NCI-H128 (cell line): ENCODE data around the gene PRAC1.
"Not testable (repeated sequence)": the region's sequence is repeated elsewhere in the genome, so short reads cannot be mapped to it uniquely, and the experiment has no call there.

Experiments used
- DNase-seq: peaks from one replicate; lab custom pipeline; 2025; ENCODE audit not compliant: unreplicated experiment; lab: John Stamatoyannopoulos, UW

PRAC1 gene

DNA sequence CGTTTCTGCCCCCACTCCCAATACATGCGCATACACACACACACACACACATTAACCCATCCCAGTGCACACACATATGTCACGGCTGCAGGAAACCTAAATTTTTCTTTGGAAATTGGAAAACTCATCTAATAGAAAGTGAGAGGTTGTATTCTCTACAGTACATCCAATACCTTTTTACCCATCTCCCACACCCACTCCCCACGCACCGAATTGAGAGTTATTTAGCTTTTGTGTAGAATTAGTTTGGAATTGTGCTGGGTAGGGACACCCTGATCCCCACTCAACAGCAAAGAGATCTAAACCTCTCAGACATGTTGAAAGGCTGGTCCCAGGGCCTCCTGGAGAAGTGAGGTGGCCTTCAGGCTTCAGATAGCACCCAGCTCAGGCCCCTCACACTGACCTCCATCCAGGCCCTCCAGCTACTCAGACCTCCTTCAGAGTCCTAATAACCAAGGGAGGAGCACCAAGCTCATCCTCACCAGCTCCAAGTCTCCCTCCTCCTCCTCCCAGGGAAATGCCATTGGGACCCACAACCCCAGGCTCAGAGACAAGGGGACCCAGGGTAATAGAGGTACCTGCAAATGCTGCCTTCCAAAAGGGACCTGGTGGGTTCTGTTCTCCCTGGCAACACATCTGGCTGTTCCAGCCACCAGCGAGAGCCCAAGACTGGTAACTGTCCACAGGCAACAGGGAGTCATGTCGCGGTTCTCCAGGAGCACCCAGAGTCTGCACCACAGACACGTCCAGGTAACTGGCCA, 5.3 kb upstream of the PRAC1 start:
- DNase-seq = no peak

DNA sequence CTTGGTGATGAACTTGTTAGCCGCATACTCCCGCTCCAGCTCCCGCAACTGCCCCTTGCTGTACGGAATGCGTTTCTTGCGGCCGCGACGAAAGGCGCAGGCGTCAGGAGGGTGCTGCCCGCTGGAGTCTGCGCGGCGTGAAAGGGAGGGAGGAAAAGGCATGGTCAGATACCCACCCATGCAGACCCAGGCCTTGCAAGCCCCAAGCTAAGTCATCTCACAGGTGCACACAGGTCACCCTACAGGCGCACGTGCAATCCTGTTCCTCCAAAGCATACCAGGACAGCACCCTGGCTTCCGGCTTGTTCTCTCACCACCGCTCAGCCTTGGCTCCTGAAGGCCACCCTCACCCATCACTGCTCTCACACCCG, 4.6 kb upstream of the PRAC1 start:
- no peak for DNase-seq

DNA sequence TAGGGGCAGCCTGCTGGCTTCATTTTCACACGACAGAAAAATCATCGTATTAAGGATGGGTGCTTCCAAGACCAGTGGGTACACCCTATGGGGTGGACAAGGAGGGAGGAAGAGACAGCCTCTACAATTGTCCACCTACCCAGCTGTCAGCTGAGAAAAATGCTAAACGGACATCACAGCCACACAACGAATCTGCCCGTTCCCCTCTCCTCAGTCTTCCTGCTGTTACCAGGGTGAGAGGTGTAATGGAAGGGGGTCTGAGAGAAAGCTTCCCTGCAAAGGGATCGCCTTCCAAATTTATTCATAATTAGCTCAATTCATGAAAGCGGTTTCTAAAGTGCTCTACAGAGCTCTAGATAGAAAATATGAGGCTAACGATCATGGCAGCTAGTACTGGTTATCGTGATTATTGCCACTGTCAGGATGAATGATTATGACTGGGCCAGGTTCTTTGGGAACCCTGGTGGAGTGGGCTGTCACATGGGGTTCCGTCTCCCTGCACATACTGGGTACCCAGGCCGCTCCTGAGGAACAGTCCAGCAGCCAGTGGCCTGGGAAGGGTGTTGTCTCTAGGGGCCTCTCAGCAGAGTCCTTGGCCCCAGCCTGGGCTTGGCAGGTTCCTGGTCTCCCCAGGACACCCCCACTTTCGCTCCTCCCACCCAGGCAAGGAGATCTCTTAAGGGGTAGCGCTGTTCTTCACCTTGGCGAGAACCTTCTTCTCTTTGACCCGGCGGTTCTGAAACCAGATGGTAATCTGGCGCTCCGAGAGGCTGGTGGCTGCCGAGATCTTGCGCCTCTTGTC, 4.0 kb upstream of the PRAC1 start:
- DNase-seq = no peak

DNA sequence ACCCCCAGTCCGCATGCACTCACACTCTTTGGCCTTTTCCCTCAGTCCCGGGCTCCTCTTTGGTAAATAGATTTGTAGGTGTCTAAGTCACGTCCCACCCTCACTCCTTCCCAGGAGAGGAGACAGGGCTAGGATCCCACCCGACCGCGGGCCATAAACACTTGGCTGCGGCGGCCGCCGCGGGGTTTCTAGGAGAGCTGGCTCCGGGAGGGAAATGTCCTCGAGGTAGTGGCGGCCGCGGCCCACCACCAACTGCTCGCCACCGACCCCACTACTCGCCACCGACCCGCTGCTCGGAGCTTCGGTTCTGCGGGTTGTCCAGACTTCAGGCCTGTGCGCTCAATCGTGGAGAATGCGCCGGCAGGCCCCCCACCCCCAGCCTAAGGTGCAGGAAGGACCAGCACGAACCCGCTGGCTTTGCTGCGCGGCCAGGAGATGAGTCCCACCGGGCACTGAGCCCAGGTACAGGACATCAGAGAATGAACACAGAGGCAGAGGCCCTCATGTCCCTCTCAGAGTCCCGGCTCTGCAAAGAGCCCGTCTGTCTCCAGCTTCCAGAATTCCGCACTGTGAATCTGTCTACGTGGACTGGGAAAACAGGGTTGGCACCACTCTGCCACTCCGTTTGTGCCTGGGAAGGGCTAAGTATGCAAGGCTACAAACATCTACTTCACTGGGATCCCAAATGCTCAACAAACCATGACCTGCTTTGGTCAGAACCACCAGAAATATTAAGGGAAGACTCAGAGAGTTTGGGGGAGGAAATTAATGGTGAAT, 3.2 kb upstream of the PRAC1 start:
- DNase-seq = no peak

DNA sequence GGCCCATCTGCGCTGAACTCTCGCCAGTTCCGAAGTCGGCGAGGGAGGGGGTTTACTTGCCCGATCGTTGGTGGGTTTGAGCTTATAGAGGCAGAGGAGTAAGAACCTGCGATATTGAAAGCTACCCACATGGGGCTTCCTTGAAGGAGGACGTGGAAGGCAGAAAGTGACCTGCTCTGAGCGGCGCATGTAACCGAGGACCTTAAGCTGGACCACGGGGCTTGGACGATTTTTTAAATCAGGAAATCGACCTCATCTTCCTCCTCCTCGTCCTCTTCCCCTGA, 2.6 kb upstream of the PRAC1 start:
- DNase-seq = no peak

DNA sequence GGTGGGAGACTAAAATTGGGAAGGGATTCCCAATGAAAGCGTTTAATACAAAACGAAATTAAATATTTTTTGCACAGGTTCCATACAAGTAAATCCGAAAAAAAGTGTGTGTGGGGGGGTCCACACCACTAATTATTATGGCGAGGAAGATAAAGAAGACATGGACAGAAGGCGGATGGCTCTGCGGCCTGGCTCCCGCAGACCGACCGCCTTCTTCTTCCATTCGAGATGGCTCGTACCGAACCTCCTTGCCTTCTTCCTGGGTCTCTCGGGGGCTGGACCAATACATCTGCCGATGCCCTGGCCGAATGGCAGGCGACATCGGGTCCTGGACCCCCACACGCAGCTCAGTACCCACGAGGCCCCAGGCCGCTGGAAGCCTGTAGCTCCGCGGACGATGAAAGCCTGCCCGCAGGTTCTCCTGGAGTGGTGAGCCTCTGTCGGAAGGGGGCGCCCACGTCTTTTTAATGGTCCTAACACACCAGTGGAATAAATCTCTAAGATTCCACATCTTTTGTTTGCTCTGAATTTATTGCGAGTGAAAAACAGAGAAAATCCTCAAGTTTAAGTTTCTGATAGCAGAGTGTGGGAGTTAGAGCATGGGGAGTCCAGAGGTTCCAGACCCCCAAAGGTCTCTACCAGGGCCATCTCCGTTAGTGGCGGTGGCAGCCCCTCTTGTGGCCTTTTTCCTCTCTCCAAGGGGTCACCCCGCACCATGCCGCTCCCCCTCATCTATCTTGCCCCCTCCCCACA, 2.1 kb upstream of the PRAC1 start:
- DNase-seq = peak; percentile 12

DNA sequence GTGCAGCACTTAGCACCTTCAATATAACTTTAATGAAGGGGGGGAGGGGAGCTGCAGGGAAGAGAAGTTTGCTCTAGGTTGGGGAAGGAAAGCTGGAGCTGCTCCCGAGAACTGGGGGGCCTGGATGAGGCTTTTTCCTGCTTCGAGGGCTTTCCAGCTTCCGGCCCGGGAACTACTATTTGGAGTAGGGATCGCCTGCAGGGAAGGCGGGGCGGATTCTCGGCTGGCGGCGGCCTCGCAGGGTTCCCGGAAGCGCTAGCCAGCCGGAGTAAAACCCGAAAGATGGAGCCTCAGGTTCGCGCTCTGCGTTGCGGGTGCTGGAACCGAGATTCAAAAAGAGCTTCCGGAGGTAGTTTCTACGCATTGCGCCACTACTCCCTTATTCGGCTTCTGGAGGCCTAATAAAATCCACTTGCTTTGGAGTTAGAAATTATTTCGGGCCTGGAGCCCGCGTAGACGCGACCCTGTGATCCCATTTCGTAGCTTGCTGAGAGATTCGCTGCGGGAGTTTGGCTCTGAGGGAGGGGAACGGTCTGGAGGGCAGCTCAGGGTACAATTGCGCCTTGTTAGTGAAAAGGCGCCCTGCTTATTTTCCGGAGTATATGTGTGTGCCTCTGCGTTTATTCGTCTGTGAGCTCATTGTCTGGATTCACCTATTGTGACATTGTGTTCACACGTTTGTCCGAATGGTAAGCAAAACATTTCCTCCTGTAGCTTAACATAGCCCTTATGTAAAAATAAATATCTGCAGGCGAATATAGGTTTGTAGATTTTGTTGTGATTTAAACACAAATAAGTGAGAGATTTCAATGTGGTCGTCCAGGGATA, 1.3 kb upstream of the PRAC1 start:
- no peak for DNase-seq

DNA sequence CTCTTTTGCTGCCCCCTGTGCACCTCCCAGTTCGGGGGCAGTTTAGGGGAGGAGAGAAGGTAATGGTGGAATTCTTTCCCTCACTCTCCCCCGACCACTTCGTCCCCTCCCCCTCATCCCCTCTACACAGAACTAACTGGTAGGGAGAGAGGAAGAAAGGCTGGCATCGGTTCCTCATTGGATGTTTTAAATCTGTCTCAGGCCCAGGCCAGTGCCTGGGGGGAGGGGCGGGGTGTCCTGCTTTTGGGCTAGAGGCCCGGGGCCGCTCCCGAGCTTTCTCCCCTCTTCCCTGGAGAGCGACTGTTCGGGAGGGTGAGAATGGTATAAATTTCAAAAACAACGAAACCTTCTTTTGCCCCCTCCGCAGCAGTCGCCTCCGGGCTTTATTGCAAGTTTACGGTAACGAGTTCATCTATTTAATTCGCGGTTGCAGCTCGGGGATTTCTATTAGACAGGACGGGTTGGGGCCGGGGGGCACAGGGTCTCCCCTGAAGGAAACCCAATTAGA, 651 bp upstream of the PRAC1 start, which contains the start of gene PRAC2:
TSS of gene PRAC2 (plus strand) at position 271 of the 508 bp plus-strand sequence. CDS start 1,226 bp downstream, outside the sequence.
- DNase-seq = no peak

DNA sequence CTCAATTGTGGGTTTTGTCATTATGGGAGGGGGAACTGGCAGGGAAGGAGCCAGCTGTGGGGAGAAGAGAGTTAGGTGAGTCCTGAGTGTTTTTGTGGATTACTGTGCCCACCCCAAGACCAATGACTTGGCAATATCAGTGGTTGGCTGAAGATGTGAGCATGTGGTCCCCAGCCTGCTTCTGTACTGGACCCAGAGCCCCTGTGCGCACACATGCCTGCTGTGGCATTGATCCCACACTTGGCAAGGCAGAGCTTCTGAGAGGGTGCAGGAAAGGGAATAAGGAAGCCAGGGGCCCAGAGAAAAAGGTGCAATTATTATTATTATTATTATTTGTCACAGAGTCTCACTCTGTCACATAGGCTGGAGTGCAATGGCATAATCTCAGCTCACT, 1.3 kb downstream of the PRAC1 start:
- DNase-seq = no peak

DNA sequence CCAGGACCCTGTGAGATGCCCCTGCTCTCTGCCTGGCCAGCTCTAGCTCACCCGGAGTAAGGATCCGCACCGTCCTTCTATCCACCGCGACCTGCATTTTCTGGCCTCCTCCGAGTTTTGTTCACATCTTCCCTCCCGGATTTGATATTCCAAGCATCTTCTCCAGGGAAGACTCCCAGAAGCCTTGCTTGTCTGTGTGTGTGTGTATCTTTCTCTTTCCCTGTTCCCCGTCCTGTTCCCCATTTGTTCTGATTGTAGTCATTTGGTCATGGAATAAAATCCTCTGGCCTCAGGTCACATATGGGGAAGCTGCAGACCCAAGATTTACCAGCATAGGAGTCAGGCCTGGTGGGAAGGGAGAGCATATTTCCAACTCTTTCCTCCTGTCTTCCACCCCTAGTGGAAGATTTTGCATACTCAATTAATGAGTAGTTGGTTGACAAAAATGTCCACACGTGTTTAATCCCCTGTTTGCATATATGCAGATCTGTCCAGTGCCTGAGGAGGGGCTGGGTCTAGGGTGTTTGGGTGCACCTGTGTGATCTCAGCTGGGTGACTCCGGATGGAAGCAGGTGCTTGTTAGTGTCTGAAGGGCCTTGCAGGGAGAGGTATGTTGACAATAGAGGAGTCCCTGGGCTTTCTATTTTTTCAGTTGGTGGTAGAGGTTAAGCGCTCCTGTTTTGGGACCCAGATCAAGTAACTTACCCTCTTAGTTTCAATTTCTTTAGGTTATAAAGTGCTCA, 1.9 kb downstream of the PRAC1 start:
- DNase-seq = no peak

DNA sequence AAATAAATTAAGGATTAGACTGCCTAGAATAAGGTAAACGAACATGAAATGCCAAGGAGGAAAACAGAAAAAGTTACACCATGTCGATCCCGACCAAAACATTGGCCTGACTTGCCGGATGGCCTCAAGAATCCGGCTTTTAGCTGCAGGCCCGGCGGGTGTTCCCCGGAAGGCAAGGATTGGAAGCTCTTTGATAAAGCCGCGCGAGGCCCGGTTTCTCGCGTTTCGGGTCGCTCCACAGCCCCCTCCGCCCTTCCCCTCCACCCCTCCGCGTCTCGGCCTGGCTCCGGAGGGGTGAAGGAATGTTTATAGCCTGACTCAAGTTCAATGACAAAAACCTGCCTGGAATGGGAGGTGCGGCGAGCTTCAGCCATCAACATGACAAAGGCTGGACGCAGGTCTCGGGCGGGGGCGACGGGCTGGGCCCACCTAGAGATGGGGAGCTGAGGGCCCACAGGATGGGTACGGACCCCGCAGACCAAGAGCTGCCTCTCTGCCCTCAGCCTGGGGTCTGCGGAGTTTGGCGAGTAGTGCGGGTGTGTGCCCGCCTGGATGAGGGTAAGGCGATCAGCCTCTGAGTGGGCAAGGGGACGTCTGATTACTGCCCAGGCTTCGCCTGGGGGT, 2.6 kb downstream of the PRAC1 start:
- no peak for DNase-seq

DNA sequence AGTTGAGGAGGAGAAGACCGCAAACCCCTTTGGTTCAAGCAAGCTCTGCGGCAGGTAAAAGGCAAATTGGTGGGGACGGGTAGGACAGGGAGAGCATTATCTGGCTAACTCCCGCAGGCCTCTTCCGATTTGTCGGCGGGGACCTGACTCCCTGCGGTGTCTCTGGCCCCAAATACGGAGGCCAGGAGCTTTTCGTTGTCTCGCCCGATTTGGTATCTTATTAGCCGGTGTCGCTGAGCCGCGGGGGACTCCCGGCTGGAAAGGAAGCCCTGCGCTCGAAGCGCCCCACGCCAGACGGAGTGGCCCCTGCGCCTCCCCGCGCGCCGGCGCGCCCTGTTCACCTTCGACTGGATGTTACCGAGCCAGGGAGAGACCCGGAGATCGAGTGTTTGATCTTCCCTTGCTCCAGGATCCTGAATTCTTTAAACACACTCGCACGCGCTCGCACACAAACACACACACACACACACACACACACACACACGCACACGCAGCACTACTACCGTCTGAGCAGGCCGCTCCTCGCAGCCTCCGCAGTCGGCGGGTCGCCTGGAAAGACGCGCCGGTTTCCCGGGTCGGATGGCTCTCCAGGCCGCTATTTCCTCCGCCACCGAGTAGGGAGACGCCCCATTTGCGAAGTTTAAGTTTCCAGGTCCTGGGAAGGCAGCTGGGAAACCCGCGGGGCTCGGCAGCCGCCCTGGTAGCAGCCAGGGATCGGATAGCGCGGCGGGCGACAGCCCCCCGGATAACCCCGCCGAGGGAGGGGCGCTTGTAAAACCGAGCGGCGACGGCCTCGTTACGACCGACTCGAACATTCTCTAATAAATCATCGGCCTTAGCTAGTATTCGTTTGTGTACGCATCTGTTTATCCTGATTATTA, 3.3 kb downstream of the PRAC1 start:
- DNase-seq = no peak

DNA sequence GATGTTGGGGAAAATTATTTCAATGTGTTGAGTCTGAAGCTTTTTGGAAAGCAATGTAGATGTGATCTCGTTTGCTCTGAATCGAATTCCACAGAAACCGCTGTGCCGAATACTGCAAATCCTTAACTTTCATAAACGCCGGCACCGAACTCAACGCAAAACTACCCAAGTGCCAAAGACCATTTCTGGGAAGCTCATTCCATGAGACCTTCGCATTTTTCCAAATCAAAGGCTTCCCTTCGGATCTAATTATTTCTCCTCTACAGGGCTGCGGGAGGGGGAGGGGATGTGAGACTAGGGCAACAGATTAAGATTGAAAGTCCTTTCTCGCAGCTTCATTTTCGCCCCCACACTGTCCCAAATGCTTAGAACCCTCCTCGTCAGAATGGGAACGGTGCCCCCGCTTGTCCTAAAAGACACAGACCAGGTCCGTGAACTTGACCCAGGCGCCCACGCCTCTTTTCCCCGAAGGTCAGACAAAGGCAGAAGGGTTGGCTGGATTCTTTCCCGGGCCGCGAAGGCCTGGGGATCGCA, 4.0 kb downstream of the PRAC1 start:
- DNase-seq = no peak

DNA sequence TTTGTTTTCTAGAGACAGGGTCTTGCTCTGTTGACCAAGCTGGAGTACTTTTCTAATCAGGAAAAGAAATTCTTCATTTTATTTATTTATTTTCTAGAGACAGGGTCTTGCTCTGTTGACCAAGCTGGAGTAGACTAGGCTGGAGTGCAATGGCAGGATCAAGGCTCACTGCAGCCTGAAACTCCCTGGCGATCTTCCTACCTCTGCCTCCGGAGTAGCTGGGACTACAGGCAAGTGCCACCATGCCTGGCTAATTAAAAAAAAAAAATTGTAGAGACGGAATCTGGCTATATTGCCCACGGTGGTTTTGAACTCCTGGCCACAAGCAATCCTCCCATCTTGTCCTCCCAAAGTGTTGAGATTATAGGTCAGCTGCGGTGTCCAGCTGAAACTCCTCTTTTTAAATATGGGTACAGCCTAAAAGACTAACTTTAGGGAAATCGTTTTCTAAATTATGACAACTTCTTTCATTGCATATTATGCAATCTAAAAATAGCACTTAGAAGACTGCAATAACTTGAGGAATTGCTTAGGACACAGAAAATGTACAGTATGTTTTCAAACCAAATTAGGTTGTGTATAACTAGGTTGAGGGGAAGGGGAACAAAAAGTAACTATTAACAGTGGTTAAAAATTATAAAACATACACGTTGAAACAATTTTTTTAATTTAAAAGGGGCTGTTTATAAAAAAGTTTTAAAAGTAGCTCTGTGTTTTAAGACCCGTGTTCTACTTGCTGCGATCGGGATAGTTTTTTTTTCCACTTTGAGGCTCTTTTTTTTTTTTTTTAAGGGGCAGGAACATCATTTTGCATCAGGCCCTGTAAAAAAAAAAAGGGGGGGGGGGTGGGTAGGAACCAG, 4.7 kb downstream of the PRAC1 start:
- DNase-seq = no peak

DNA sequence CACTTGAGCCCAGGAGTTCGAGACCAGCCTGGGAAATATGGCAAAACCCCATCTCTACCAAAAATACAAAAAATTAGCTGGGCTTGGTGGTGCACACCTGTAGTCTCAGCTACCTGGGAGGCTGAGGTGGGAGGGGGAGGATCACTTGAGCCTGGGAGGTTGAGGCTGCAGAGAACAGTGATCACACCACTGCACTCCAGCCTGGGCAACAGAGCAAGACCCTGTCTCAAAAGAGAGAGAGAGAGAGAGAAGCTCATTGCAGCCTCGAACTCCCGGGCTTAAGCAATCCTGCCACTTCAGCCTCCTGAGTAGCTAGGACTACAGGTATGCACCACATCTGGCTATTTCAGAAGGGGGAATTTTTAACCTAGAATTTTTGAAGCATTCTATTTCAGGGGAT, 5.8 kb downstream of the PRAC1 start:
- not testable (repeated sequence) for DNase-seq

DNA sequence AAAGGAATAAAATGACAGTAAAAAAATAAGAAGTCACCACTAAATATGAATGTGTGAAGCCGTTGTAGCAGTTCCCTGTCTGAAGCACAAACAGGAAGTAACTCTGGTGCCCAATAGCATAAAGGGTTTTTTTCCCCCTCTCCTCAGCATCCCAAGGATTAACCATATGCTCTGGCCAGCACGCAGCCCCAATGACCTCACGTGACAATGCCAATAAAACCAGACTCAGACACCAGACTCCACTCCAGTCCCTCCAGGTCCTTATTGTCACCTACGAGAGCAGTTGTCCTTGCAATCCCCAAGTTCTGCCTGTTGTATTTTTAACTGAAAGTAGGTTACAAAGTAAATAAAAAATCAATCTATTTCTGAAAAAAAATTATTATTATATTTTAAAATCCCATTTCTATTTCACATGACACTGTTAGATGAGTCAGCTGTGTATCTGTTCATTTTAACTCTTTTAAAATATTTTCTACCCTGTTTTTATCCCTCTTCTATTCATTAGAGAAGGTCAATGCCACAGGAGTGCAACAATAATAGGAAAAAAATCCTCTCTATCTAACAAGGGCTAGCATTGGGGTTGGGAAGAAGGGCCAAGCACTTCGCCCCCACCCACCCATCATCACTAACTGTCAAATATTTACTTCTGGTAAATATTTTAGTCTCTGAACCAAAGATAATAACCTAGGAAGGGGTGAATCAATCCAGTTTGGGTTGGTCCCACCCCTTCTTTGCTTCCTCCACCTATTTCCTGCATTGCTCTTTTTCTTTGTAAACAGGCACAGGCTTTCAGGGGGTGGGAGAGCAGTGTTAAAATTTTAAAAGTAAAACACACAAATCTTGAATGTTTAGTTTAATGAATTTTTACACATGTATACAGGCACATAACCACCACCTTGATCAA, 6.6 kb downstream of the PRAC1 start:
- no peak for DNase-seq
